ENCODE results near the gene UBA3. TPM values are rescaled to one million over a fixed set of nuclear protein-coding genes. Genes with fewer than 3 reads are reported as not detected.

The UBA3 gene
- total and polyA plus RNA-seq, 3 donors from 2014 or later: 39.8 to 56.2 (median 43.1) TPM

GRCh38 chr3:69126216-69126615, 46.1 kb upstream of the UBA3 start:
- Histone ChIP-seq H3K36me3 (ENCODE audit: low read depth, missing control alignments) (no peaks in the 10 kb centered on the region), H3K4me1 (no peaks in the 10 kb centered on the region), H3K27me3 (no peaks in the 10 kb centered on the region), H3K27ac (no peak overlapping the region), H3K4me3 (no peak overlapping the region), H3K9me3 (no peaks in the 10 kb centered on the region)
- intact Hi-C loops (cut with DNase I; ENCODE audit: low total_unique reads): no loop called here
- no peak for DNase-seq
- TF ChIP-seq CTCF (IDR thresholded peaks at IDR 0.05) (no peak), POLR2A (IDR thresholded peaks at IDR 0.05) (no peak)
- WGBS, 2 donors: 68 to 76% methylated on average over 3 of the region's 3 CpGs

GRCh38 chr3:69122403-69122802, 42.2 kb upstream of the UBA3 start, which contains the start of gene LMOD3:
LMOD3 (minus strand) TSS chr3:69122595; CDS start chr3:69122386, 209 bp downstream.
- DNase-seq: no peak
- WGBS, 2 donors: 77 to 89% methylated on average over 3 of the region's 3 CpGs
- Histone ChIP-seq H3K27me3 (no peaks in the 10 kb centered on the region), H3K36me3 (ENCODE audit: low read depth, missing control alignments) (no peaks in the 10 kb centered on the region), H3K4me1 (no peaks in the 10 kb centered on the region), H3K27ac (no peak within 1 kb of the TSS), H3K4me3 (no peak within 1 kb of the TSS), H3K9me3 (no peaks in the 10 kb centered on the region)
- intact Hi-C loops (cut with DNase I; ENCODE audit: low total_unique reads): no loop called here
- TF ChIP-seq CTCF (IDR thresholded peaks at IDR 0.05): no peak
- TF ChIP-seq POLR2A (IDR thresholded peaks at IDR 0.05): no peak

GRCh38 chr3:69121950-69122349, 41.8 kb upstream of the UBA3 start:
- no peak overlapping the region for H3K27ac ChIP-seq
- TF ChIP-seq POLR2A (IDR thresholded peaks at IDR 0.05) (no peak), CTCF (IDR thresholded peaks at IDR 0.05) (no peak)
- H3K36me3 ChIP-seq (ENCODE audit: low read depth, missing control alignments): no peaks in the 10 kb centered on the region
- WGBS, 2 donors: 61 to 74% methylated on average over 8 of the region's 8 CpGs
- no peak overlapping the region for H3K4me3 ChIP-seq
- intact Hi-C loops (cut with DNase I; ENCODE audit: low total_unique reads): no loop called here
- no peaks in the 10 kb centered on the region for H3K4me1 ChIP-seq
- H3K27me3 ChIP-seq: no peaks in the 10 kb centered on the region
- DNase-seq: no peak
- no peaks in the 10 kb centered on the region for H3K9me3 ChIP-seq

- Histone ChIP-seq H3K9me3 (no peaks in the 10 kb centered on the region), H3K4me1 (no peaks in the 10 kb centered on the region), H3K27me3 (no peaks in the 10 kb centered on the region), H3K27ac (no peak overlapping the region), H3K4me3 (no peak overlapping the region), H3K36me3 (ENCODE audit: low read depth, missing control alignments) (no peaks in the 10 kb centered on the region)
- intact Hi-C loops (cut with DNase I; ENCODE audit: low total_unique reads): no loop called here
- TF ChIP-seq POLR2A (IDR thresholded peaks at IDR 0.05) (no peak), CTCF (IDR thresholded peaks at IDR 0.05) (no peak)
- DNase-seq: no peak
- WGBS, 2 donors: 86 to 89% methylated on average over 6 of the region's 6 CpGs
Observed at GRCh38 chr3:69121513-69121912, 41.3 kb upstream of the UBA3 start.

- Histone ChIP-seq H3K27ac (no peak overlapping the region), H3K36me3 (ENCODE audit: low read depth, missing control alignments) (no peaks in the 10 kb centered on the region), H3K27me3 (no peaks in the 10 kb centered on the region), H3K4me1 (no peaks in the 10 kb centered on the region), H3K4me3 (no peak overlapping the region), H3K9me3 (no peaks in the 10 kb centered on the region)
- intact Hi-C loops (cut with DNase I; ENCODE audit: low total_unique reads): no loop called here
- TF ChIP-seq POLR2A (IDR thresholded peaks at IDR 0.05): no peak
- TF ChIP-seq CTCF (IDR thresholded peaks at IDR 0.05): peak; percentile 50 to 93 (median 83)
- 0 to 3% methylated on average over 1 of the region's 1 CpG for WGBS, 2 donors
- DNase-seq: peak; percentile 90
Observed at GRCh38 chr3:69120879-69121464, 40.8 kb upstream of the UBA3 start.
